Measurements from ENCODE around the gene GALE. TPM values are rescaled to one million over a fixed set of nuclear protein-coding genes. Genes with fewer than 3 reads are reported as not detected.
"Not testable (repeated sequence)": the region's sequence is repeated elsewhere in the genome, so short reads cannot be mapped to it uniquely, and the experiment has no call there.

GALE gene
- total RNA-seq, 1 donor from 2014 or later: 15.9 TPM

DNA sequence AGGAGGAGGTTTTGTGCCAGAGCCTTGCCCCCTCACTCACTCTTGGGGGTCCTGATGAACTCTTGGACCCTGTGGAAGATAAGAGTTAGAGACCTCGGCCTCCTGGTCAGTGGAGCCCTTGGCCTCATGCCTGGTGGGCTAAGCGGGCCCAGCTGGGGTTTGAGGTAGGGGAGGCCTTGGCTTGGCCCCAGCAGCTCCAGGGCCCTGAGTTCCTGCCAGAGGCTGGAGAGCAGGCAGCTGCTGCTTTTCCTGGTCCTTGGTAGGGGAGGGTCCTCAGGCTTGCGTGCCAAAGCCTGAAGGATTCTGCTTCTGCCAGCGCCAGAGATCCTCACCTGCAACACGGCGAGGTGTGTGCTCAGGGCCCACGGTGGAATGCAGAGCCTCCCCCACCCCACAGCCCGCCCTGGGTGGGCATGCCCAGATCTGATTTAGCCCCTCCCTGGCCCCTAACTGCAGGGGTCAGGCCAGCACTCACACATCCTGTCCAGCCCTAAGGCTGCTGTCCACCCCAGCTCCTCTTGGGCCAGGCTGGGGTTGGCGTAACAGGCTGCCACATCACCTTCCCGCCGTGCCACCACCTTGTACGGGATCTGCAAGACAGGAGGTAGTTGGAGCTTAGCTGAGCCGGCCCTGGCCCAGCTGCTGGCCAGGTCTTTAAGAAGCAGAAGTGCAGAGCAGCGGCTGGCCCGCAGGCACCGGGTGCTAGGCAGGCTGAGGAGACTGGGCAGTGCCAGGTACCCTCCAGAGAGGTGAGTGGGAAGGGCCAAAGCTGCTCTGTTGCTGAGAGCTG, 4.7 kb downstream of the GALE start:
- no peak overlapping the region for H3K4me3 Mint-ChIP-seq
- peaks cover 32% of the 10 kb centered on the region for H3K4me1 Mint-ChIP-seq
- intact Hi-C loops (cut with micrococcal nuclease): no loop called here
- no peak overlapping the region for H3K27ac Mint-ChIP-seq
- H3K9me3 Mint-ChIP-seq: no peaks in the 10 kb centered on the region
- ChIA-PET CTCF (no interaction called here), POLR2A (interaction anchor here (0.9 to 1.7 kb wide), 3 partner anchors 14 to 164 kb away, joined by 4 to 5 read pairs (median 4); partner anchors contain the start of gene PITHD1)
- H3K36me3 Mint-ChIP-seq (ENCODE audit: low read depth): peaks cover 51% of the 10 kb centered on the region
- ATAC-seq (ENCODE audit: low read depth) (no peak), DNase-seq (no peak)
- TF ChIP-seq, protein P1, sequence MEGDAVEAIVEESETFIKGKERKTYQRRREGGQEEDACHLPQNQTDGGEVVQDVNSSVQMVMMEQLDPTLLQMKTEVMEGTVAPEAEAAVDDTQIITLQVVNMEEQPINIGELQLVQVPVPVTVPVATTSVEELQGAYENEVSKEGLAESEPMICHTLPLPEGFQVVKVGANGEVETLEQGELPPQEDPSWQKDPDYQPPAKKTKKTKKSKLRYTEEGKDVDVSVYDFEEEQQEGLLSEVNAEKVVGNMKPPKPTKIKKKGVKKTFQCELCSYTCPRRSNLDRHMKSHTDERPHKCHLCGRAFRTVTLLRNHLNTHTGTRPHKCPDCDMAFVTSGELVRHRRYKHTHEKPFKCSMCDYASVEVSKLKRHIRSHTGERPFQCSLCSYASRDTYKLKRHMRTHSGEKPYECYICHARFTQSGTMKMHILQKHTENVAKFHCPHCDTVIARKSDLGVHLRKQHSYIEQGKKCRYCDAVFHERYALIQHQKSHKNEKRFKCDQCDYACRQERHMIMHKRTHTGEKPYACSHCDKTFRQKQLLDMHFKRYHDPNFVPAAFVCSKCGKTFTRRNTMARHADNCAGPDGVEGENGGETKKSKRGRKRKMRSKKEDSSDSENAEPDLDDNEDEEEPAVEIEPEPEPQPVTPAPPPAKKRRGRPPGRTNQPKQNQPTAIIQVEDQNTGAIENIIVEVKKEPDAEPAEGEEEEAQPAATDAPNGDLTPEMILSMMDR (IDR thresholded peaks at IDR 0.05): no peak
- no peaks in the 10 kb centered on the region for H3K27me3 Mint-ChIP-seq

DNA sequence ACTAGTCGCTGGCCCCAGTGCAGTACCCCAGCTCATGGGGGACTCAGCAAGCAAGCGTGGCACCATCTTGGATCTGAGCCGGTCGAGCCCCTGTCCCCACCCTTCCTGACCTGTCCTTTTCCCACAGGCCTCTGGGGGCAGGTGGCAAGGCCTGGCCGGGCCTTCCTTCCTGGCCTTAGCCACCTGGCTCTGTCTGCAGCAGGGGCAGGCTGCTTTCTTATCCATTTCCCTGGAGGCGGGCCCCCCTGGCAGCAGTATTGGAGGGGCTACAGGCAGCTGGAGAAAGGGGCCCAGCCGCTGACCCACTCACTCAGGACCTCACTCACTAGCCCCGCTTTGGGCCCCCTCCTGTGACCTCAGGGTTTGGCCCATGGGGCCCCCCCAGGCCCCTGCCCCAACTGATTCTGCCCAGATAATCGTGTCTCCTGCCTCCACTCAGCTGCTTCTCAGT, 5.8 kb downstream of the GALE start:
- H3K27me3 Mint-ChIP-seq; intact Hi-C loops (cut with micrococcal nuclease); H3K27ac Mint-ChIP-seq; ATAC-seq (ENCODE audit: low read depth); CTCF ChIA-PET; H3K9me3 Mint-ChIP-seq; POLR2A ChIA-PET; DNase-seq; H3K4me3 Mint-ChIP-seq: not testable (repeated sequence)
- peaks cover 35% of the 10 kb centered on the region for H3K4me1 Mint-ChIP-seq
- peaks cover 52% of the 10 kb centered on the region for H3K36me3 Mint-ChIP-seq (ENCODE audit: low read depth)

- TF ChIP-seq, protein P1 (IDR thresholded peaks at IDR 0.05): no peak
- ChIA-PET CTCF (no interaction called here), POLR2A (no interaction called here)
- intact Hi-C loops (cut with micrococcal nuclease): no loop called here
- H3K4me1 Mint-ChIP-seq: peaks cover 30% of the 10 kb centered on the region
- peaks cover 51% of the 10 kb centered on the region for H3K36me3 Mint-ChIP-seq (ENCODE audit: low read depth)
- no peak for DNase-seq
- H3K4me3 Mint-ChIP-seq: no peak overlapping the region
- H3K27me3 Mint-ChIP-seq: no peaks in the 10 kb centered on the region
- H3K27ac Mint-ChIP-seq: no peak overlapping the region
- H3K9me3 Mint-ChIP-seq: no peaks in the 10 kb centered on the region
- no peak for ATAC-seq (ENCODE audit: low read depth)
These were observed 6.5 kb downstream of the GALE start for GRCh38 chr1:23793861-23794731.

GRCh38 chr1:23793018-23793781, 7.4 kb downstream of the GALE start:
- TF ChIP-seq, protein P1 (IDR thresholded peaks at IDR 0.05): no peak
- H3K36me3 Mint-ChIP-seq (ENCODE audit: low read depth): peaks cover 54% of the 10 kb centered on the region
- intact Hi-C loops (cut with micrococcal nuclease): no loop called here
- no peak for ATAC-seq (ENCODE audit: low read depth)
- DNase-seq: no peak
- ChIA-PET POLR2A (interaction anchor here (0.7 to 6.2 kb wide), 2 partner anchors 15 to 32 kb away, joined by 4 to 61 read pairs; partner anchors contain the start of gene PITHD1), CTCF (no interaction called here)
- H3K4me3 Mint-ChIP-seq: no peak overlapping the region
- H3K27ac Mint-ChIP-seq: no peak overlapping the region
- H3K9me3 Mint-ChIP-seq: no peaks in the 10 kb centered on the region
- no peaks in the 10 kb centered on the region for H3K27me3 Mint-ChIP-seq
- H3K4me1 Mint-ChIP-seq: peaks cover 26% of the 10 kb centered on the region
